Ovary (tissue), 3 donors: Measurements from ENCODE around the gene PARP9.

Source experiments
- CTCF ChIP-seq, 3 donors: fragments of 450-650 bp in 2 of 3; fragments of 200-600 bp in 1 of 3; IDR thresholded peaks; one replicate each; pipeline versions ENCODE4 v1.5.1 to v1.8.0; 2016 to 2022; ENCODE audit warnings: antibody characterized with exemption in 3 of 3, mild to moderate bottlenecking in 1 of 3
- POLR2A ChIP-seq: fragments of 450-650 bp; IDR thresholded peaks from one replicate; pipeline ENCODE4 v1.6.1; 2017; ENCODE audit warnings: antibody characterized with exemption, mild to moderate bottlenecking, moderate library complexity
- donor health status: DM: no; HTN: no; CAD: no.

GRCh38 chr3:122608916-122609315 is 44.8 kb upstream of the PARP9 start:
- TF ChIP-seq CTCF (IDR thresholded peaks at IDR 0.05), result no peak
- no peak for TF ChIP-seq POLR2A
